SK-N-SH treated with all-trans-retinoic acid at 6 μM for 48 hours (cell line): ENCODE data around the gene CCDC188.

ENCODE experiments used
- BACH2 ChIP-seq: fragments of 250-450 bp; sonication (Bioruptor Pico); IDR thresholded peaks from 2 replicates; pipeline ENCODE4 v1.9.0; 2021; ENCODE audit warnings: mild to moderate bottlenecking, borderline replicate concordance
- GLIS3 ChIP-seq: fragments of 250-450 bp; sonication (Bioruptor Pico); IDR thresholded peaks from 2 replicates; pipeline ENCODE4 v1.5.0; 2020; ENCODE audit warnings: mild to moderate bottlenecking, moderate library complexity
- ISL1 ChIP-seq: fragments of 250-450 bp; sonication (Bioruptor Pico); IDR thresholded peaks from 2 replicates; pipeline ENCODE4 v2.1.2; 2022; ENCODE audit warnings: mild to moderate bottlenecking, moderate library complexity
- OSR1 ChIP-seq: fragments of 250-450 bp; sonication (Bioruptor Pico); IDR thresholded peaks from 2 replicates; pipeline ENCODE4 v1.8.0; 2022; ENCODE audit warnings: moderate library complexity, mild to moderate bottlenecking, inconsistent platforms
- PPARA ChIP-seq: fragments of 250-450 bp; sonication (Bioruptor Pico); IDR thresholded peaks from 2 replicates; pipeline ENCODE4 v1.5.0; 2020; ENCODE audit warnings: mild to moderate bottlenecking, borderline replicate concordance
- RARB ChIP-seq: fragments of 250-450 bp; sonication (Bioruptor Pico); IDR thresholded peaks from 2 replicates; pipeline ENCODE4 v1.8.0; 2021; ENCODE audit warnings: mild to moderate bottlenecking, moderate library complexity
- TOX ChIP-seq: fragments of 250-450 bp; sonication (Bioruptor Pico); IDR thresholded peaks from 2 replicates; pipeline ENCODE4 v1.8.0; 2021; ENCODE audit warnings: mild to moderate bottlenecking, moderate library complexity, borderline replicate concordance
- ZFP3 ChIP-seq: fragments of 250-450 bp; sonication (Bioruptor Pico); IDR thresholded peaks from 2 replicates; pipeline ENCODE4 v1.5.0; 2020; ENCODE audit warnings: mild to moderate bottlenecking, moderate library complexity
- ZFP30 ChIP-seq: fragments of 450-650 bp; formaldehyde crosslinking; IDR thresholded peaks from 2 replicates; pipeline ENCODE4 v1.5.0; 2022; ENCODE audit warnings: mild to moderate bottlenecking, moderate library complexity
- ZNF565 ChIP-seq: fragments of 450-650 bp; formaldehyde crosslinking; conservative IDR thresholded peaks from 2 replicates; pipeline ENCODE4 v1.5.0; 2020; ENCODE audit warnings: low read depth, mild to moderate bottlenecking, moderate library complexity
- ZNF70 ChIP-seq: fragments of 450-650 bp; formaldehyde crosslinking; IDR thresholded peaks from 2 replicates; pipeline ENCODE4 v1.5.0; 2020; ENCODE audit warnings: mild to moderate bottlenecking, moderate library complexity
- TF ChIP-seq, protein P1 (sequence below): fragments of 250-450 bp; sonication (Bioruptor Pico); IDR thresholded peaks from 2 replicates; pipeline ENCODE4 v1.5.1; 2020; ENCODE audit warnings: low read depth, mild to moderate bottlenecking, moderate library complexity
- TF ChIP-seq, protein P2 (sequence below): fragments of 250-450 bp; sonication (Bioruptor Pico); IDR thresholded peaks from 2 replicates; pipeline ENCODE4 v1.5.1; 2021; ENCODE audit warnings: mild to moderate bottlenecking, moderate library complexity

DNA sequence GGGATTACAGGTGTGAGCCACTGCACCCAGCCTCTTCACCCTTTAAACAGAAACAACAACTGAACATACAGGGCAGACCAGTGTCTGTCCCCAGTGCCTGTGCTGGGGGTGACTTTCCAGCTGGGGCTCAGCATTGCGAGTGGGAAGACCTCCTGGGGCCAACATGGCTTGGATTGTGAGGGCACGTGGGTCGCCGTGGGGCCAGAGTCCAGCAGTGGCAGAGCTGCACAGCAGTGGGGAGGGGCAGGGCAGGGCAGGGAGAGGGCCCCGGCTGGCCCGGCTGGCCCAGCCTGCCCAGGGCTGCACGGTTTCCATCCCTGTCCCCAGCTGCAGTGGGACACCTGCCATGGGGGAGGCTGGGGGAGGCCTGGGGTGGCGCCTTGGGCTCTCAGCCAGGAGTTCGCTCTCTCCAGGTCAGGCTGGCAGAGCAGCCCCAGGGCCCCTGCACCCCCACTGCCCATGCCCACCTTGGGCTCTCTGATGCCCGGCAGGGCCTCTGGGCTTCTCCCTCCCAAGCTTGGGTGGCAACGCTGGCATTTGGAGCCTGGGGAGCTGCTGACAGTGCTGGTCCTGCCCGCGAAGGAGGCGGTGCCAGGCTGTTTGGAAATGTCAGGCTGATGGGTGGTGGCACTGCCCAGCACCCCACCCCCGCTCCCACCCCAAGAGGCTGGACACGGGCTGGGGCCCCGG is 30.5 kb upstream of the CCDC188 start:
- TF ChIP-seq ZNF565 (CRISPR knock-in tag) (no peak), RARB (no peak), BACH2 (CRISPR knock-in tag) (no peak), GLIS3 (CRISPR knock-in tag) (no peak), PPARA (CRISPR knock-in tag) (no peak), OSR1 (CRISPR knock-in tag) (no peak), ISL1 (no peak), ZFP30 (no peak), TOX (CRISPR knock-in tag) (no peak), ZFP3 (CRISPR knock-in tag) (no peak), ZNF70 (CRISPR knock-in tag) (no peak)
- TF ChIP-seq, protein P1, sequence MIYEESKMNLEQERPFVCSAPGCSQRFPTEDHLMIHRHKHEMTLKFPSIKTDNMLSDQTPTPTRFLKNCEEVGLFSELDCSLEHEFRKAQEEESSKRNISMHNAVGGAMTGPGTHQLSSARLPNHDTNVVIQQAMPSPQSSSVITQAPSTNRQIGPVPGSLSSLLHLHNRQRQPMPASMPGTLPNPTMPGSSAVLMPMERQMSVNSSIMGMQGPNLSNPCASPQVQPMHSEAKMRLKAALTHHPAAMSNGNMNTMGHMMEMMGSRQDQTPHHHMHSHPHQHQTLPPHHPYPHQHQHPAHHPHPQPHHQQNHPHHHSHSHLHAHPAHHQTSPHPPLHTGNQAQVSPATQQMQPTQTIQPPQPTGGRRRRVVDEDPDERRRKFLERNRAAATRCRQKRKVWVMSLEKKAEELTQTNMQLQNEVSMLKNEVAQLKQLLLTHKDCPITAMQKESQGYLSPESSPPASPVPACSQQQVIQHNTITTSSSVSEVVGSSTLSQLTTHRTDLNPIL, result no peak
- TF ChIP-seq, protein P2, sequence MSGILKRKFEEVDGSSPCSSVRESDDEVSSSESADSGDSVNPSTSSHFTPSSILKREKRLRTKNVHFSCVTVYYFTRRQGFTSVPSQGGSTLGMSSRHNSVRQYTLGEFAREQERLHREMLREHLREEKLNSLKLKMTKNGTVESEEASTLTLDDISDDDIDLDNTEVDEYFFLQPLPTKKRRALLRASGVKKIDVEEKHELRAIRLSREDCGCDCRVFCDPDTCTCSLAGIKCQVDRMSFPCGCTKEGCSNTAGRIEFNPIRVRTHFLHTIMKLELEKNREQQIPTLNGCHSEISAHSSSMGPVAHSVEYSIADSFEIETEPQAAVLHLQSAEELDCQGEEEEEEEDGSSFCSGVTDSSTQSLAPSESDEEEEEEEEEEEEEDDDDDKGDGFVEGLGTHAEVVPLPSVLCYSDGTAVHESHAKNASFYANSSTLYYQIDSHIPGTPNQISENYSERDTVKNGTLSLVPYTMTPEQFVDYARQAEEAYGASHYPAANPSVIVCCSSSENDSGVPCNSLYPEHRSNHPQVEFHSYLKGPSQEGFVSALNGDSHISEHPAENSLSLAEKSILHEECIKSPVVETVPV, result no peak
